Stimulated activated CD4-positive, alpha-beta T cell treated with anti-CD3 and anti-CD28 coated beads, Interleukin-15, amount 100 ng/mL, for 1 hour (primary cell): ENCODE results near the gene PSMD2.

ENCODE experiments used
- DNase-seq, 2 donors: peaks; one replicate each; pipeline ENCODE4 v3.0.0-alpha.2; 2020; ENCODE audit warnings: low read depth in 1 of 2, low spot score in 1 of 2

The PSMD2 gene

GRCh38 chr3:184315871-184316661 is 17.0 kb downstream of the PSMD2 start:
- no peak for DNase-seq

- no peak for DNase-seq
Measured at GRCh38 chr3:184316792-184317191, 17.8 kb downstream of the PSMD2 start.

- DNase-seq = no peak
Measured at GRCh38 chr3:184317201-184317600, 18.2 kb downstream of the PSMD2 start.

- DNase-seq = no peak
Measured at GRCh38 chr3:184320104-184320445, 21.0 kb downstream of the PSMD2 start.

DNA sequence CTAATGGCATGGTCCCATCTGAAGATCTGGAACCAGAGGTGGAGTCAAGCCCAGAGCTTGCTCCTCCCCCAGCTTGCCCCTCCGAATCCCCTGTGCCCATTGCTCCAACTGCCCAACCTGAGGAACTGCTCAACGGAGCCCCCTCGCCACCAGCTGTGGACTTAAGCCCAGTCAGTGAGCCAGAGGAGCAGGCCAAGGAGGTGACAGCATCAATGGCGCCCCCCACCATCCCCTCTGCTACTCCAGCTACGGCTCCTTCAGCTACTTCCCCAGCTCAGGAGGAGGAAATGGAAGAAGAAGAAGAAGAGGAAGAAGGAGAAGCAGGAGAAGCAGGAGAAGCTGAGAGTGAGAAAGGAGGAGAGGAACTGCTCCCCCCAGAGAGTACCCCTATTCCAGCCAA is 22.6 kb downstream of the PSMD2 start:
- DNase-seq = no peak

DNA sequence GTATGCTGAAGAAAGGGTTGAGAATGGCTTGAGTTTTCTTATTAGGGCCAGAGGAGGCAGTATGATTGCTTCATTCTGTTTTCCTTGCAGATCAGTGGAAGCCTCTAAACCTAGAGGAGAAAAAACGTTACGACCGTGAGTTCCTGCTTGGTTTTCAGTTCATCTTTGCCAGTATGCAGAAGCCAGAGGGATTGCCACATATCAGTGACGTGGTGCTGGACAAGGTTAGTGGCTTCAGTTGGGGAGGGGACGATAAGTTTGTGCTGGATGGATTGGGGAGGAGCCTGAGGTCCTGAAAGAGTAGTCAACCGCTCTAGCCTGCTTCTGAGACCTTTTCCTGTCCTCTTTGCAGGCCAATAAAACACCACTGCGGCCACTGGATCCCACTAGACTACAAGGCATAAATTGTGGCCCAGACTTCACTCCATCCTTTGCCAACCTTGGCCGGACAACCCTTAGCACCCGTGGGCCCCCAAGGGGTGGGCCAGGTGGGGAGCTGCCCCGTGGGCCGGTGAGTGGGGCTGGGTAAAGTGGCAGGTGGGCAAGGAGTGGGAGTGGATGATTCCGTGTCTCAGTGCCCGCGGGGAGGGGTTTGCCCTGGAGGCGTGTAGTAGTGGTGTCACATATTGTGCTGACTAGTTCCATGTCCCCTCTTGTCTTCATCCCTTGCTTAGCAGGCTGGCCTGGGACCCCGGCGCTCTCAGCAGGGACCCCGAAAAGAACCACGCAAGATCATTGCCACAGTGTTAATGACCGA is 23.9 kb downstream of the PSMD2 start:
- DNase-seq = no peak

DNA sequence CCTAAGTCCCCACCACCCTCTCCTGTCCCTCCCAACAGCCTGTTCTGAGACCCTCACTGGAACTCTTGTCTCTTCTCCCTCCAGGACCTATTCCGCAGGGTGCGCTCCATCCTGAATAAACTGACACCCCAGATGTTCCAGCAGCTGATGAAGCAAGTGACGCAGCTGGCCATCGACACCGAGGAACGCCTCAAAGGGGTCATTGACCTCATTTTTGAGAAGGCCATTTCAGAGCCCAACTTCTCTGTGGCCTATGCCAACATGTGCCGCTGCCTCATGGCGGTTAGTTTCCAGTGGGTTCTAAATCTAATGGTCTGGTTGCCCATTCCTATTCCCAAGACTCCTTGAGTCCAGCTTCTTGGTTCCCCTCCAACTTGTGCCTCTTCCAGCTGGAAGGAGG is 24.7 kb downstream of the PSMD2 start:
- DNase-seq = no peak

DNA sequence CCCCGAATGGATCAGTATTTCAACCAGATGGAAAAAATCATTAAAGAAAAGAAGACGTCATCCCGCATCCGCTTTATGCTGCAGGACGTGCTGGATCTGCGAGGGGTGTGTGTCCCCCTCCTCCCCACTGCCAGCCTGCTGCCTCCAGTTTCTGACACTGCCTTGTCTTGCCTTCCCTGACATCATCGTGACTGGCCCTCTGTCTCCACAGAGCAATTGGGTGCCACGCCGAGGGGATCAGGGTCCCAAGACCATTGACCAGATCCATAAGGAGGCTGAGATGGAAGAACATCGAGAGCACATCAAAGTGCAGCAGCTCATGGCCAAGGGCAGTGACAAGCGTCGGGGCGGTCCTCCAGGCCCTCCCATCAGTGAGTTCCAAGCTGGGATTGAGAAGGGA is 26.2 kb downstream of the PSMD2 start:
- DNase-seq = no peak

- no peak for DNase-seq
Measured at GRCh38 chr3:184325715-184326369, 26.8 kb downstream of the PSMD2 start.

GRCh38 chr3:184327171-184327570 is 28.1 kb downstream of the PSMD2 start:
- DNase-seq = no peak

GRCh38 chr3:184328516-184328915 is 29.5 kb downstream of the PSMD2 start:
- DNase-seq = no peak

DNA sequence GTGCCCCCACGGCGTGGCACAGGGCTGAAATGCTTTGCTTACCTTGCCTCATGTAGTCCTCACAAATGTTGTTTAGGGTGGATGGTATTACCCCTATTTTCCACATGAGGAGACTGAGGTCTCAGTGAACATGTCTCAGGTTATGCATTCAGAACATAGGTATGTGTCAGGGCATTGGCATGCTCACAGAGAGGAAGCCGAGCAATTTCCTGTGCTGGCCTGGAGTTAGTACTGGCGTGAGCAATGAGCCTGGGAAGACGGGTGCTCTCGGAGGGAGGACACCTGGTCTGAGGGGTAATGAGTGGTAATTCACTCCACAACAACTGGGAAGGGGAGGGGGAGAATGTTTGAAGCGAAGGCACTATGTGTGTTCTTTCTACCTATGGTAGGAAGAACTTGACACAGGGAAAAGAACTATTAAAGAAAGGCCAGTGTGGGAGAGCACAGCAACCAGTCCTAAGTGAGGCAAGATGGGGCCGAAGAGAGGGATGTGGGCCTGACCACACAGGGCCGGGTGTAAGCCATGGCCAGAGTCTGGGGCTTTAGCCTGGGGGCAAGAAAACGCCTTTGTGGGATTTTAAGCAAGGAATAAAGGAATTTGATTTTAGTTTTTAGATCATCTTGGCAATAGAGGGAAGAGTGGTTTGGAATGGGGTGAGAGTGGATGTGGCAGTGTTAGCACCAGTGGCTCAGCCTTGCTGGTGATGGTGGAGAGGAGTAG is 33.5 kb downstream of the PSMD2 start:
- DNase-seq = no peak

DNA sequence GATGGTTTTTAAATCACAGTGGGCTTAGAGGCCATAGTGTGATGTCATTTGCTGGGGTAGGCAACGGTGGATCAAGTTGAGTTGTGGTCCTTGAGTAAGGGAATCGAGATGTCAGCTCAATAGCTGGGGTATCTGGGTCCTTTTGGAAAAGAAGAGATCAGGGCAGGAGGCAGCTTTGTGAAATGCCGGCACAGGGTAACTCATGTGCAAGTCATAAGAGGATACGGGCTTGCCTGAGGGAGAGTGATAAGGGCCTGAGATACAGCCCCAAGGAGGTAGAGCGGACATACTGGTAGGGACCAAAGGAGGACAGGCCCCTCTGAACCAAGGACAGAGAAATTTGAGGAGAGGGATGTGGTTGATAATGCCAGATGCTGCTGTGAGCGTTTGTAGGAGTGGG is 34.1 kb downstream of the PSMD2 start:
- no peak for DNase-seq

GRCh38 chr3:184333700-184334099 is 34.7 kb downstream of the PSMD2 start:
- no peak for DNase-seq

GRCh38 chr3:184334470-184335158 is 35.6 kb downstream of the PSMD2 start:
- DNase-seq = no peak

DNA sequence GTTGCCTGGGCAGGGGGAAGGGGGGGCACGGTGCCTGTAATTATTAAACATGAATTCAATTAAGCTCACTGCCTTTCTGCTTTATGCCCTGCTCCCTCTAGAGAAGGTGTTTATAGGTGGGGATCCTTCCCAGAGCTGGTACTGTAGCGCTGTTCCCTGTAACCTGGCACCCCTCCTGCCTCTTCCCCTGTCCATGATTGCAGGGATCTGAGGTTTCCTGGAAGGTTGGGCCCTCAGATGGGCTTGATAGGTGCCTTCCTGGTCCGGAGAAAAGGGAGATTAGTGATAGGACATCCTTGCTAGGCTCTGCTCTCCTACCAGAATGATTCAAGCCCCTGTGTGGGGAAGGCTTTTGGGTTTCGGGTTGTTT is 36.2 kb downstream of the PSMD2 start:
- no peak for DNase-seq

DNA sequence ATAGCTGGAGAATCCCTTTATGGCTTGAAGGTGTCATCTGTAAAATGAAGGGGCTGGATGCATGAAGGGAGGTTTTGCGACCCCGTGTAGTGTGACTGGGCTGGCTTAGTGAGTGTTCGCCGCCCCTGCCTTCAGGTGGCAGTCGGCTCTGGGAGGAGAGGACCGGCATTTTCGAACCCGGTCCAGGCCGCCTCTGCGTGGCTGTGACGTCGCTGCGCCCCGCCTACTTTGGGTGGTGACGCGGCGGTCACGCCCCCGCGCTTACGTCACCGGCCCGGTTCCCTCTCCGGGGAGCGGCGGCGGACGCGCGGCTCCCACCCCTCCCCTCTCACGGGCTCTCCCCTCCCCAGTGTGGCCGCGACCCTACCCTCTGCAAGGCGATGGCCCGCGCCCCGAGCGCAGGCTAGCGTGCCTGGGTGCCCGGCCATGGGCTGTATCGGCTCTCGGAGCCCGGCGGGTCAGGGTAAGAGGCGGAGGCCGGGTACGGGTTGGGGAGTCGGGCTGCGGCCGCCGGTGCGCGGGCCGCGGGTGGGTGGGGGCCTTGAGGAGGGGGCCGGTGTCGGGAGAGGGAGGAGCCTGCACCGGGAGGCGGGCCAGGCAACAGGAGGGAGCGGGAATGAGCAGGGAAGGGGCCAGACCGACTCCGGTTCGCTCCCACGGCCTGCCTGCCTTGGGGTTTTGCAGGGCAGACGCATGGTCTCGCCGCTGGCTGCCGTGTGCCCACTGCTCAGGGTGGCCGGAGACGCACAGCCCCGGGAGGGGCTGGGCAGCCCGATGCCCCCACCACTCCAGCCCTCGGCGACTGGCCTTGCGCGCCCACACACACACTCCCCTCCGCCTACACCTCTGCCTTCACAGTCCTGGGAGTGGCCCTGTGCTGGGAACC is 36.9 kb downstream of the PSMD2 start:
- DNase-seq = peak; percentile 77 to 86

GRCh38 chr3:184336547-184337398 is 37.7 kb downstream of the PSMD2 start:
- no peak for DNase-seq

DNA sequence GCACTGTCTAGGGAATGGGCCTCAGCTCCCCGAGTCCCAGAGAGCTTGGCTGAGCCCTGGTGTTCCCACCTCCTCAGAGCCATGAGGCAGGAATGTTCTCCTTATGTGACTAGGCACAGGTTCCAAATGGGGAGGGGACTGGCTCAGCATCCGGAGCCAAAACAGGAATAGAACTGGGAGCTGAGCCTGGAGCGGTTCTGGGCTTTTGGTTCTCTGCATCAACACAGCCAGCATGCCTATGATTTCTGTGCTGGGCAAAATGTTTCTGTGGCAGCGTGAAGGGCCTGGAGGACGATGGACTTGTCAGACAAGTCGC is 38.3 kb downstream of the PSMD2 start, which contains the start of gene FAM131A:
FAM131A (plus strand) TSS at position 202 of the 316 bp plus-strand sequence; CDS start at position 233, 31 bp downstream.
- DNase-seq = no peak
